IgD-negative memory B cell (primary cell): Measurements from ENCODE around the gene RAB6A. TPM values are rescaled to one million over a fixed set of nuclear protein-coding genes. Genes with fewer than 3 reads are reported as not detected.
"Not testable (repeated sequence)": the region's sequence is repeated elsewhere in the genome, so short reads cannot be mapped to it uniquely, and the experiment has no call there.

Experiments used
- H3K27ac Mint-ChIP-seq, 3 donors: one replicate each; pipeline ENCODE4 v1.8.0; 2020 to 2022; ENCODE audit warnings: mild to moderate bottlenecking in 3 of 3, mixed read lengths in 3 of 3, moderate library complexity in 1 of 3
- H3K27me3 Mint-ChIP-seq: one replicate; pipeline ENCODE4 v1.8.0; 2021; ENCODE audit warnings: mixed read lengths
- H3K36me3 Mint-ChIP-seq: one replicate; pipeline ENCODE4 v1.8.0; 2020; ENCODE audit warnings: mild to moderate bottlenecking, mixed read lengths
- H3K4me1 Mint-ChIP-seq, 3 donors: one replicate each; pipeline ENCODE4 v1.8.0; 2020 to 2022; ENCODE audit warnings: mixed read lengths in 3 of 3, mild to moderate bottlenecking in 1 of 3
- H3K4me3 Mint-ChIP-seq, 4 donors: one replicate each; pipeline ENCODE4 v1.8.0; 2020 to 2022; ENCODE audit warnings: mild to moderate bottlenecking in 4 of 4, mixed read lengths in 4 of 4, moderate library complexity in 3 of 4
- H3K9me3 Mint-ChIP-seq, 3 donors: one replicate each; pipeline ENCODE4 v1.8.0; 2020 to 2021; ENCODE audit warnings: mixed read lengths in 3 of 3, mild to moderate bottlenecking in 1 of 3
- polyA plus RNA-seq: library from polyadenylated mRNA; unstranded; fragments of 300-500 nt; fragmentation: Illumina TruSeq; gene quantifications from one replicate; pipeline ENCODE4 v1.2.3, GENCODE V29; 2021

Gene RAB6A
- polyA plus RNA-seq, 1 donor from 2014 or later: 93.4 TPM

- Mint-ChIP-seq H3K9me3 (no peaks in the 10 kb centered on the region), H3K4me1 (peaks cover 5 to 15% (median 8%) of the 10 kb centered on the region in 3 donors), H3K4me3 (peak overlapping the region in 1 of 4 donors; percentile 34), H3K36me3 (no peaks in the 10 kb centered on the region), H3K27me3 (no peaks in the 10 kb centered on the region), H3K27ac (no peak overlapping the region)
Measured at GRCh38 chr11:73784080-73784634, 23.3 kb upstream of the RAB6A start.

GRCh38 chr11:73783483-73784020 lies 22.7 kb upstream of the RAB6A start:
- H3K36me3 Mint-ChIP-seq: no peaks in the 10 kb centered on the region
- peak overlapping the region in 1 of 4 donors; percentile 34 for H3K4me3 Mint-ChIP-seq
- H3K4me1 Mint-ChIP-seq: peaks cover 4 to 20% (median 12%) of the 10 kb centered on the region in 3 donors
- no peaks in the 10 kb centered on the region for H3K27me3 Mint-ChIP-seq
- no peaks in the 10 kb centered on the region for H3K9me3 Mint-ChIP-seq
- H3K27ac Mint-ChIP-seq: no peak overlapping the region

GRCh38 chr11:73781303-73781702 lies 20.4 kb upstream of the RAB6A start:
- no peak overlapping the region for H3K27ac Mint-ChIP-seq
- H3K4me3 Mint-ChIP-seq: peak overlapping the region in 2 of 4 donors; percentile 28 to 66
- H3K27me3 Mint-ChIP-seq: no peaks in the 10 kb centered on the region
- H3K9me3 Mint-ChIP-seq: no peaks in the 10 kb centered on the region
- H3K4me1 Mint-ChIP-seq: peaks cover 2 to 11% (median 6%) of the 10 kb centered on the region in 3 donors
- H3K36me3 Mint-ChIP-seq: no peaks in the 10 kb centered on the region

- peaks cover 2% of the 10 kb centered on the region for H3K36me3 Mint-ChIP-seq
- no peaks in the 10 kb centered on the region for H3K27me3 Mint-ChIP-seq
- H3K27ac Mint-ChIP-seq: peak overlapping the region; percentile 91 to 97 (median 93)
- peaks cover 2 to 11% (median 6%) of the 10 kb centered on the region in 3 donors for H3K4me1 Mint-ChIP-seq
- H3K9me3 Mint-ChIP-seq: no peaks in the 10 kb centered on the region
- peak overlapping the region; percentile 95 to 98 (median 96) for H3K4me3 Mint-ChIP-seq
Measured at GRCh38 chr11:73779084-73779902, 18.4 kb upstream of the RAB6A start.

GRCh38 chr11:73770811-73771210 lies 9.9 kb upstream of the RAB6A start:
- H3K36me3 Mint-ChIP-seq, H3K9me3 Mint-ChIP-seq, H3K4me1 Mint-ChIP-seq, H3K27ac Mint-ChIP-seq, H3K4me3 Mint-ChIP-seq, H3K27me3 Mint-ChIP-seq: not testable (repeated sequence)

- Mint-ChIP-seq H3K27ac (no peak overlapping the region), H3K27me3 (no peaks in the 10 kb centered on the region)
Measured at GRCh38 chr11:73766763-73767162, 5.9 kb upstream of the RAB6A start.

GRCh38 chr11:73762732-73763131 lies 1.9 kb upstream of the RAB6A start:
- Mint-ChIP-seq H3K9me3 (no peaks in the 10 kb centered on the region), H3K4me1 (peaks cover 16 to 19% (median 18%) of the 10 kb centered on the region in 3 donors), H3K27me3 (no peaks in the 10 kb centered on the region), H3K4me3 (peak overlapping the region in 2 of 4 donors; percentile 16 to 56), H3K27ac (peak overlapping the region in 2 of 3 donors; percentile 60 to 71), H3K36me3 (no peaks in the 10 kb centered on the region)

More at GRCh38 chr11:73766763-73767162, 5.9 kb upstream of the RAB6A start:
- no peak overlapping the region for H3K4me3 Mint-ChIP-seq
- no peaks in the 10 kb centered on the region for H3K4me1 Mint-ChIP-seq
- no peaks in the 10 kb centered on the region for H3K36me3 Mint-ChIP-seq
- no peaks in the 10 kb centered on the region for H3K9me3 Mint-ChIP-seq

GRCh38 chr11:73761403-73761945 lies 600 bp upstream of the RAB6A start:
- Mint-ChIP-seq H3K36me3 (no peaks in the 10 kb centered on the region), H3K27ac (peak overlapping the region; percentile 20 to 98 (median 90)), H3K4me1 (peaks cover 16 to 23% (median 18%) of the 10 kb centered on the region in 3 donors), H3K9me3 (no peaks in the 10 kb centered on the region), H3K27me3 (no peaks in the 10 kb centered on the region), H3K4me3 (peak overlapping the region; percentile 53 to 92 (median 88))

GRCh38 chr11:73760135-73760678 lies 667 bp downstream of the RAB6A start:
- H3K27ac Mint-ChIP-seq: peak overlapping the region; percentile 85 to 97 (median 89)

GRCh38 chr11:73759610-73760134 lies 1.2 kb downstream of the RAB6A start:
- H3K4me1 Mint-ChIP-seq: peaks cover 16 to 23% (median 18%) of the 10 kb centered on the region in 3 donors
- H3K4me3 Mint-ChIP-seq: peak overlapping the region; percentile 53 to 95 (median 88)
- peak overlapping the region; percentile 53 to 97 (median 89) for H3K27ac Mint-ChIP-seq
- H3K9me3 Mint-ChIP-seq: no peaks in the 10 kb centered on the region
- H3K36me3 Mint-ChIP-seq: no peaks in the 10 kb centered on the region
- no peaks in the 10 kb centered on the region for H3K27me3 Mint-ChIP-seq

More at GRCh38 chr11:73760135-73760678, 667 bp downstream of the RAB6A start:
- Mint-ChIP-seq H3K9me3 (no peaks in the 10 kb centered on the region), H3K4me1 (peaks cover 16 to 23% (median 18%) of the 10 kb centered on the region in 3 donors), H3K36me3 (no peaks in the 10 kb centered on the region), H3K27me3 (no peaks in the 10 kb centered on the region), H3K4me3 (peak overlapping the region; percentile 53 to 95 (median 88))

- no peaks in the 10 kb centered on the region for H3K36me3 Mint-ChIP-seq
- H3K4me3 Mint-ChIP-seq: peak overlapping the region in 3 of 4 donors; percentile 4 to 95 (median 53)
- peaks cover 16 to 25% (median 23%) of the 10 kb centered on the region in 3 donors for H3K4me1 Mint-ChIP-seq
- no peaks in the 10 kb centered on the region for H3K9me3 Mint-ChIP-seq
- H3K27ac Mint-ChIP-seq: peak overlapping the region in 1 of 3 donors; percentile 89
- H3K27me3 Mint-ChIP-seq: no peaks in the 10 kb centered on the region
Measured at GRCh38 chr11:73758451-73758850, 2.4 kb downstream of the RAB6A start.

- Mint-ChIP-seq H3K36me3 (no peaks in the 10 kb centered on the region), H3K4me1 (peaks cover 18 to 25% (median 24%) of the 10 kb centered on the region in 3 donors), H3K4me3 (peak overlapping the region in 1 of 4 donors; percentile 53), H3K9me3 (no peaks in the 10 kb centered on the region), H3K27me3 (no peaks in the 10 kb centered on the region), H3K27ac (no peak overlapping the region)
Measured at GRCh38 chr11:73757598-73757997, 3.3 kb downstream of the RAB6A start.

- Mint-ChIP-seq H3K4me3 (peak overlapping the region in 1 of 4 donors; percentile 77), H3K27ac (no peak overlapping the region), H3K9me3 (no peaks in the 10 kb centered on the region), H3K4me1 (peaks cover 20 to 38% (median 29%) of the 10 kb centered on the region in 3 donors), H3K36me3 (no peaks in the 10 kb centered on the region), H3K27me3 (no peaks in the 10 kb centered on the region)
Measured at GRCh38 chr11:73755670-73756069, 5.2 kb downstream of the RAB6A start.

GRCh38 chr11:73753938-73754337 lies 6.9 kb downstream of the RAB6A start:
- H3K4me1 Mint-ChIP-seq: peaks cover 25 to 40% (median 34%) of the 10 kb centered on the region in 3 donors

More at GRCh38 chr11:73753938-73754337, 6.9 kb downstream of the RAB6A start:
- no peak overlapping the region for H3K4me3 Mint-ChIP-seq
- H3K27ac Mint-ChIP-seq: no peak overlapping the region
- H3K27me3 Mint-ChIP-seq: no peaks in the 10 kb centered on the region
- no peaks in the 10 kb centered on the region for H3K9me3 Mint-ChIP-seq
- no peaks in the 10 kb centered on the region for H3K36me3 Mint-ChIP-seq
